NCI-H187 (cell line): ENCODE results near the gene NDUFAF2.
"Not testable (repeated sequence)": the region's sequence is repeated elsewhere in the genome, so short reads cannot be mapped to it uniquely, and the experiment has no call there.

Experiments used
- DNase-seq, 2 experiments: peaks; one replicate each; lab custom pipeline; 2025; lab: John Stamatoyannopoulos, UW

The NDUFAF2 gene

DNA sequence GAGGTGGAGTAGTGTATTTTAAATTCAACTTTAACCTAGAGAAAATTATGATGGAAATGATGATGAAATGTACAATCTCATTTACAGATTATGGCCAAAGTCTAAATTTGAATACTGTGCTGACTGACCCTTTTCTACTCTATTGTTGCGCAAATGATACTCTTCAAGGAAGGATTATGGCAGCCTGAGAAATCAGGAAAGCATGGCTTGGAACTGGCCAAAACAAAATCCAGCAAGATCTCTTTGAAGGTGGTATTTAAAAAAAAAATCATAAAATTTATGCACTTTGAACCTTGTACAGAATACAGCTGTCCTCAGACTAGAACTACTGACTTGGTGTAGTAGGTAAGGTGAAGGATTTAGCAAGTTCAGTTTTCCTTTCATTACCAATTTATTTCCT is 105.3 kb downstream of the NDUFAF2 start:
- no peak for DNase-seq

DNA sequence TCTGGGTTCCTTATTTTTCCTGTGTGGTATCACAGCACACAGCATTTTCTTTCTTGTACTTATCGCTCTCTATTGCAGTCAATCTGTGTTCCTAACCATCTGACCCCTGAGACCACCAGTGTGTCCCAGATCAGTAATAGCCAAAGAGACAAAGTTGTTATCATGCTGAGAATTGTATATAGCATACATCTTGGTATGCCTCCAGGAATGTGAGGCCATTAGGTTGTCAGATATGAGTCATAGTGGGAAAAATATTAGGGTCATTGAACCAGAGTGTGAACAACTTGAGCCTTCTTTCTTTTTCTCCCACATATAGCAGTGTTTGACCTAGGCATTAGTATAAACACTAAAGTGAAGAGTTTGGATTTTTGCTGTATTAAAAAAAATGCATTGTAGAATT is 106.3 kb downstream of the NDUFAF2 start:
- no peak for DNase-seq

DNA sequence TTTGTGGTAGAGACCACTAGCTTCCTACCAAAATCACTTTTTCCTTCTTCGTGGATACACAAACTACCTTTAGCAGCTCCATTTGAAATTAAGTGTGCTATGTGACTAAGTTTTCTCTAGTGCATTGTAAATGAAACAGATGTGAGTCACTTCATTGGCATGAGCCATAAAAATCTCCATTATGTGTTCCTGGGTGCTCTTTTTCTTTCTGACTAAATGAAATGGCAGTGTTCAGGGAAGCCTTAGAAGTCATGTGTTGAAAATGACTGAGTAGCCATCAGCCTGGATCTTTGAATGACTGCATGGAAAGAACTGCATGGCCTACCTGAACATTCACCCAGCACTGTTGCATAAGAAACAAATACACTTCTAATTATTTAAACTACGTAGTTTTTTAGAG is 107.9 kb downstream of the NDUFAF2 start:
- DNase-seq: no peak

DNA sequence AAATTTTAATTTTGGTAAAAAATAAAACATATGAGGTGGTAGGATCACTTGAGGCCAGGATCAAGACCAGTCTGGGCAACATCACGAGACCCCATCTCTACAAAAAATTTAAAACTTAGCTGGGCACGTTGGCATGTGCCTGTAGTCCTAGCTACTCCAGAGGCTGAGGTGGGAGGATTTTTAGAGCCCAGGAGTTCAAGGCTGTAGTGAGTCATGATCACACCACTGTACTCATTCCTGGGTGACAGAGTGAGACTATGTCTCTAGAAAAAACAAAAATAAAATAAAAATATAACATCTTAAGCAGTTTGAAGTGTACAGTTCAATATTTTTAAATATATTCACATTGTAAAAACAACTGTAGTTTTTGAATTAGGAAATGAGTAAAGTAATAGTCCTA is 108.9 kb downstream of the NDUFAF2 start:
- DNase-seq: no peak

DNA sequence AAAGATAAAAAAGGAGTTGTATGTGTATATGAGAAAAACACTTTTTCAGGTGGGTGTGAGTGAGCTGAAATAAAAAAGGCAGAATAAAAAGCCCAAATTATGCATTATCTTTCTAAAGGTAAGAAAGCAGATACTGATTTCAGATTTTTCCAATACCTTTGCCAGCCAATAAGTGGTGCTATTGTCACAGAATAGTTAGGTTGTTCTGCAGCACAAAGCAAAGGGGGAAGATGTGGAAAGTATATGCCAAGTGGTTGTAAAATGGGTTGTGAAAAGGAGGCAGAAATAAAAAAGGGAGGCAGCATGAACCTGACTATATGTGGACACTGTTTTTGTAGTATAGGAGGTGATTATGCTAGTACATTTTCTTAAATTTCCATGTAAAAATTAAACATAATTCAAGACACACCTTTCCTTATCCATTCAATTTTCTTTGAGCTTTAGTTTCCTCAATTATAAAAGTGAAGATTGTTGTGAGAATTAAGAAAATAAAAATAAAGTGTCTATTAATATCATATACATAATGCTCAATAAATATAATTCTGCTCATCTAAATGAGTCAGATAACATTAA is 110.5 kb downstream of the NDUFAF2 start:
- peak in 1 of 2 experiments; percentile 16 for DNase-seq

DNA sequence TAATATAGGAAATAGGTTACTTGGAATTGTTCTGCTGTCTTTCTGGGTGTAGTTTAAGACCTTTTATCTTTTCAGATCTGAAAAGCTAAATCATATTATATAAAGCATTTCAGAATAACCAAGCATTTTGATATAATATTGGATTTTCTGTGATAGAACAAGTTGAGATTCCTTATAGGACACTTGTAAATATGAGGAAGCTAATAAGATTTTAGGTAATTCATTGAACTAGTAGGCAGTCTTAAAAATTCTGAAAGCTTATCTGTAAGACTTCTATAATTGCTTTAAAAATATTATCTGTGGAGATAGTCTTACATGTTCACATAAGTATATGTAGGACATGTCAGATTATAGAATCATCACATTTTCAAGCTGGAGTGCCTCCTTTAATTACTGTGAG is 114.5 kb downstream of the NDUFAF2 start:
- no peak for DNase-seq

DNA sequence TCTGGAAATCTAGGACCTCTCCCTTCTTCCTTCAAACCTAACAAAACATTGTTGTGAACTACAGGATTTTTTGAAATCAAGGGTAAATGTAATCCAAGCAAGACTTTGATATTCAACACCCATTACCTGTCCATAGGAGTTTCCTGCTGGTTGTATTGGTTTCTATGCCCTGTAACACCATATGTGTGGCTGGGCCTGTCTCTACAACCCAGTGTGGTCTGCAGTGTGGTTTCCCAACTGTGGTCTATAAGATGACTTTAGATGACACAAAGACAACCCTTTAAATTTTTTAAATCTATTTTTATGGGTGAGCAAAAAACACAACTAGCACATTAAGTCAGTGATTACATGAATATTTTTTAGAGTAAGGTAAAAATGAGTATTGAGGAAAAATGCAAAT is 124.1 kb downstream of the NDUFAF2 start:
- no peak for DNase-seq

DNA sequence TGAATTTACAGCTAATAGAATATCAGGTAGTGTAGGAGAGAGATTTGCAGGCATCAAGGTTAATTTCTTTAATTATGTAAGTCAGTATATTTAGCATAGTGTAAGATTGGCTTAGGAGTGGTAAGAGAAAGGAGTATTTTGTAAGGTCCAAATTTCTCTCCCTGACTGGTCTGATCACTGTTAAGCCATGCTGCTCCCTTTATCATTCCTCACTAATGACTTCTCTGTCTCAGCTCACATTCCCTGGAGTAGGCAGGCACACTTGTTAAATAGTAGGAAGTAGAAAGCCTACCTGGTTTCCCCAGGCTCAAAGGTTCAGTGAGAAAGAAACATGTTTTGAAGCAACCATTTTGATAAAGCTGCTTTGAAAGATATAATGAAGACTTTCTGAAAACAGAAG is 126.5 kb downstream of the NDUFAF2 start:
- DNase-seq: no peak

DNA sequence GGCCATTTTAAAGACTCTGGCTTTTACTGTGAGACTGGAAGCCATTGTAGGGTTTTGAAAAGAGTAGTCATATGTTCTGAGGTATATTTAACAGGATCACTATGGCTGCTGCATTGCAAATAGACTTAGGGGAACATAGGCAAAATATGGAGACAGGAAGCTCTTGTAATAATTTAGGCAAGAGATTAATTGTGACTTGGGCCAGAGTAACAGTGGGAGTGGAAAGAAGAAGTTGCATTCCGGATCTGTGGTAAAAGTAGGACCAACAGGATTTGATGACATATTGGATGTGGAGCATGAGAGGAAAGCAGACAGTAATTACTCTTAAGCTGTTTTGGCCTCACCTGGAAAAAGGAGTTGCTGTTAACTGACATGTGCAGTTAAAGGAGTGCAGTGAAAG is 131.6 kb downstream of the NDUFAF2 start:
- no peak for DNase-seq

DNA sequence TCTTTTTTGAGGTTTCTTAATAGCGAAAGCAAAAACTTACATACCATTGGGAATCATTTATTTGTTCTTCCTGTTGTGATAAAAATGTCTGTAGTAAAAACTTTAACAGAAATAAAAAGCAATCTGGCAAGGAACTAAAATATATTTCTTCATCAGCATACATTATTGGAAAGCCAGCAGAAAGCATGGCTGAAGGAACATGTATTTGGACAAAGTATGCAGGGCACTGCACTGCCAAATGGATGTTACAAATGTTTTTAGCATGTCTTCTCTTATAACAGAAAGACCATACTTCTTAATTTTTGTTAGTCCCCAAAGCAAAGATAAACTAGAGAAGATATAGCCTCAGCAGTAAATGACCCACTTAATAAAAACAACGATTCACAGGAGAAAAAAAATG is 136.7 kb downstream of the NDUFAF2 start:
- DNase-seq: no peak

DNA sequence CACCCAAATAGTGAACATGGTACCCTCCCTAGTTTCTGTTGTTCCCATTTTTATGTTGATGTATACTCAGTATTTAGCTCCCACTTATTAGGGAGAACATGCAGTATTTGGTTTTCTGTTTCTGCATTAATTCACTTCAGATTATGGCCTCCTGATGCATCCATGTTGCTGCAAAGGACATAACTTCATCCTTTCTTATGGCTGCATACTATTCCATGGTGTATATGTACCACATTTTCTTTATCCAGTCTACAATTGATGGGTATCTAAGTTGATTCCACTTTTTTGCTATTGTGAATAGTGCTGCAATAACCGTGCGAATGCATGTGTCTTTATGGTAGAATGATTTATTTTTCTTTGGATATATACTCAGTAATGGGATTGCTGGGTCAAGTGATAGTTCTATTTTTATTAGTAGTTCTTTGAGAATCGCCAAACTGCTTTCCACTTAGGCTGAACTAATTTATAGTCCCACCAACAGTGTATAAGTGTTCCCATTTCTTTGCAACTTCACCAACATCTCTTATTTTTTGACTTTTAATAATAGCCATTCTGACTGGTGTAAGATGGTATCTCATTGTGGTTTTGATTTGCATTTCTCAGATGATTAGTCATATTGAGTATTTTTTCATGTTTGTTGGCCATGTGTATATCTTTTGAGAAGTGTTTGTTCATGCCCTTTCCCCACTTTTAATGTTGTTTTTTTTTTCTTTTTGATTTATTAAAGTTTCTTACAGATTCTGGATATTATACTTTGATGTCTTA is 137.7 kb downstream of the NDUFAF2 start:
- DNase-seq: no peak

DNA sequence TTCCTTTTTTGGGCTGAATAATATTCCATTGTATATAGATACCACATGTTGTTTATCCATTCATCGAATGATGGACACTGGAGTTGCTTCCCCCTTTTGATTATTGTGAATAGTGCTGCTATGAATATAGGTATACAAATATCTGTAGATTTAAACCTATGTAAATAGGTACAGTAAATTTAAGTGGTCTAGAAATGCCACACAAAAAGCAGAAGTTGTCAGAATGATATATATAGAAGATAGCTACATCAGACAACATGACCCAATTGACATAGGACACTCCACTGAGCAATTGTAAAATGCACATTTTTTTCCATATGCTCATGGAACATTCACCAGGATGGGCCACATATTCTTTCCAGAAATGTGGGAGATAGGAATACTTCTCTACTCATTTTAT is 139.7 kb downstream of the NDUFAF2 start:
- no peak for DNase-seq

DNA sequence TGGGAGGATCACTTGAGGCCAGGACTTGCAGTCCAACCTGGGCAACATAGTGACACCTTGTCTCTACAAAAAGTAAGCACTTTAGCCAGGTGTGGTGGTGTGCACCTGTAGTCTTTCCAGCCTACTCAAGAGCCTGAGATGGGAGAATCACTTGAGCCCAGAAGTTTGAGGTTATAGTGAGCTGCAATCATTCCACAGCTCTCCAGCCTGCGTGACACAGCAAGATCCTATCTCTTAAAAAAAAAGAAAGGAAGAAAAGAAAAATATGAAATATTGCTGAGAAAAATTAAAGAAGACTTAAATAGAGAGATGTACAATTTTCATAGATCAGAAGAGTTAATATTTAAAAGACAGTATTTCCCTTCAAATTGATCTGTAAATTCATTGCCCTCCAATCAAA is 140.9 kb downstream of the NDUFAF2 start:
- no peak for DNase-seq

DNA sequence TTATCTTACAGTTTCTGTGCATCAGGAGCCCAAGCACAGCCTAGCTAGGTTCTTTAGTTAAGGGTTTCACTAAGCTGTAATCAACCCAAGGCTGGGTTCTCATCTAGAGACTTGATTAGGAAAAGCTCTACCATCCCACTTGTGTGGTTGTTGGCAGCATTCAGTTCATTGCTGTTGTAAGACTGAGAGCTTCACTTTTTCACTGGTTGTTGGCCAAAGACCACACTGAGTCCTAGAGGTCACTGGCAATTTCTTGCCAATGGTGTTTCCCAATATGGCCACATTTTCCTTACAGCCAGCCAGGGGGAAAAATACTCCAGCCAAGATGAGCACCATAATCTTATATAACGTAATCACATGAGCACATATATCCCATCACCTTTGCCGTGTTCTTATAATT is 142.9 kb downstream of the NDUFAF2 start:
- no peak for DNase-seq

DNA sequence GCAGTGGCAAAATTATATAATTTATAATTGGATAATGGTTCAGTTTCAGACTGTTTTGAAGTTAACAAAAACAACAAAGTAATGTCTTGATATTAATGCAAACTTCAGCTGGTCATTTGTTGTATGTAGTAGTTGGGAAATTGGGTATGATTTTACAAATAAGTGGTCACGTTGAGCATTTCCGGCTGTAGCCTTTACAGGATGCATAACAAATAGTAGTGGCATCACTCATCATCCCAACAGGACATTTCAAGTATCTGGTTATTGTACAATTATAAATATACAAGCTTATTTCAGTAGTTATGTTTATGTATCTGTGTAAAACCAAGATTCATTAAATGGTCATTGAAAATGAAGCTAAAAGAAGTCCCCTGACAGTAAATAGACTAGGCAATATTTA is 144.3 kb downstream of the NDUFAF2 start:
- no peak for DNase-seq

DNA sequence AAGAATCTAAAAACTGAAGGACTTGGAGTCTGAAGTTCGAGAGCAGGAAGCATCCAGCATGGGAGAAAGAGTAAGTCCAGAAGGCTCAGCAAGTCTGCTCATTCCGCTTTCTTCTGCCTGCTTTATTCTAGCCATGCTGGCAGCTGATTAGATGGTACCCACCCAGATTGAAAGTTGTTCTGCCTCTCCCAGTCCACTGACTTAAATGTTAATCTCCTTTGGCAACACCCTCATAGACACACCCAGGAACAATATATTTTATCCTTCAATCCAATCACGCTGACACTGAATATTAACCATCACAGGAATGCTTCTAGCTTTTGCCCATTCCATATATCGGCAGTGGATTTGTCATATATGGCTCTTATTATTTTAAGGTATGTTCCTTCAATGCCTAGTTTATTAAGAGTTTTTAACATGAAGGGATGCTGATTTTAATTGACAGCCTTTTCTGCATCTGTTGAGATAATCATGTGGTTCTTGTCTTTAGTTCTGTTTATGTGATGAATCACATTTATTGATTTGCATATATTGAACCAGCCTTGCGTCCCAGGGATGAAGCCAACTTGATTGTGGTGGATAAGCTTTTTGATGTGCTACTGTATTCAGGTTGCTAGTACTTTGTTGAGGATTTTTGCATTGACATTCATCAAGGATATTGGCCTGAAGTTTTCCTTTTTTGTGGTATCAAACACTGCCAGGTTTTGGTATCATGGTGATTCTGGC is 148.2 kb downstream of the NDUFAF2 start:
- DNase-seq: not testable (repeated sequence)

DNA sequence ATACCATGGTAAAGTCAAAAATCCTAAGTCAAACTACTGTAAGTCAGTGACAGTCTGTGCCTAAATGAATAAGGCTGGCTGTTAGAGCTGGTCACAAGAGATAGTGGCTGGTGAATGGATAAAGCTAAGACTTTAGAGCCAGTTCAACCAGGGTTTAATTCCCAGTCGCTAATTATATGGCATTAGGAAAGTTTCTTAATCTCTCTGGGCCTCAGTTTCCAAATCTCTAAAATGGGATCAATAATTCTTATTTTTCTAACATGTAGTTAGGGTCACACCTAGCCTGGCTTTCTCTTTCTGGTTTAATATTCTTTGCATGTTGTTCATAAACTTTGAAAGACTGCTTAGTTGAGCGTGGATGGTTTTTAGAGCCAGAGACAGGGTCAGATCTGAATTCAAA is 152.5 kb downstream of the NDUFAF2 start:
- DNase-seq: no peak

DNA sequence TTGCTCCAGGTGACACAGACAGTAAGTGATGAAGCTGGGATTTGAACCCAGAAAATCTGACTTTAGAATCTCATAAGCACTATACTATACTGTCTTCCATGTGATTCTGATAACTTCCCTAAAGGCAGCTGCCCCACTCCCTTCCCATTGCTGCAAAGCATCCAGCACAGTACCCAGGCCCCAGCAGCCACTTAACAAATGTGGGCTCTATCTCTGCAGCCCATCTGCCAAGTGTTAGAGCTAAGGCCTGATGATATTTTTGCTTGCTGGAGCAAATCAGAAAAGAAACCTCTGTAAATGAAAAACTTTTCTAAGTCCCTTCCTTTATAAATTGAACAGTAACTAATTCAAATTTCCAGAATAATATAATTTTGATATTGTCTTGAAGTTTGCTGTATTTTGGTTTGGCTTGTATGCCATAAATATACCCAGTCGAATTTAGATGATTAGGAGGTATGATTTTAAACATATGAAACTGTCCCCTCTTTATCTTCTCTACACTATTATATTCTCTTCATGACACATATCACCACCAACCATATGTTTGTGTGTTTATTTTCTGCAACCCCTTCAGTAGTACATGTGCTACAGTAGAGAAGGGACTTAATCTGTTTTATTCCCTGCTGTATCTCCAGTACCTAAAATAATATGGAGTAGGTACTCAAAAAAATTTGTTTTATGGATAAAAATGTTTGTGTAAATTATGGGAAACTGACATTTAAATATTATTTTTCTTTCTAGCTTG is 153.4 kb downstream of the NDUFAF2 start:
- no peak for DNase-seq

DNA sequence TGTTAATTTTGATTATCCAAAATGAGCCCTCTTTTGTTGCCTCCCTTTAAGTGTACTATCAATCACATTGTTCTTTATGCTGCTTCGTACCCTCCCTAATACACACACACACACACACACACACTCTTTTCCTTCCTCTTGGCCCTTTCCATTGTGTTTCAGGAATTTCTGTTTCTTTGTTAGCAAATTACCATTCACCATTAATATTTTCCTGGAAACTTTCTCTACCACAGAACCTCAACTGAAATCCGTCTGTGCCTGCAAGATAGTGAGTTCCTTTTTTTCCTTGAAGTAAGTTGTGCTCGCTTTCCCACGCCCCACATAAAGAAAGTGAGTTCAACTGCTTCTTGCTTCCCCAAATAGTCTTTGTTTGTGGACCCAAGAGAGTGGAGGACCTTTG is 155.4 kb downstream of the NDUFAF2 start:
- no peak for DNase-seq

DNA sequence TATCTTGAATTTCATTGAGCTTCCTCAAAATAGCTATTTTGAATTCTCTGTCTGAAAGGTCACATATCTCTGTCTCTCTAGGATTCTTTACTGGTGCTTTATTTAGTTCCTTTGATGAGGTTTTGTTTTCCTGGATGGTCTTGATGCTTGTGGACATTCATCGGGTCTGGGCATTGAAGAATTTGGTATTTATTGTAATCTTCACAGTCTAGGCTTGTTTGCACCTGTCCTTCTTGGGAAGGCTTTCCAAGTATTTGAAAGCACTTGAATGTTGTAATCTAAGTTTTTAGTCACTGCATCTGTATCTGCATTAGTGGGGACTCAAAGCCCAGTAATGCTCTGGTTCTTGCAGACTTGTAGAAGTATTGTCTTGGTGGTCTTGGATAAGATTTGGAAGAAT is 169.4 kb downstream of the NDUFAF2 start:
- no peak for DNase-seq

DNA sequence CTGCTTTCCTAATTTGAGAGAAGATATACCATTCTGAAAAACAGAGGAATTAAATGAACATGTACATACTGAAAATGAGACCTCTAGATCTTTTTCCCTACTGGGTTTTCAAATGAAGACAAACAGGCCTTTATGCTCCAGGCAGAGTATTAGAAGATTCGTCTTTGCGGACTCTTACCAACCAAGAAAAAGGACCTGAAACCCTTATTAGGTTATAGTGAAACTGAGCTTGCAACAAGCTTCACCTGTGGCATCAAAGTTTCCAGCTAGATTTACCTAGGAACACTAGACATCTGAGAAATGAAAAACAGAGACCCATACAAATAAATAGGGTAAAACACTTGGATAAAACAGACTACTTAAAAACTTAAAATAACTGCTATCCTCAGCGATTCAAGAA is 171.0 kb downstream of the NDUFAF2 start:
- no peak for DNase-seq

DNA sequence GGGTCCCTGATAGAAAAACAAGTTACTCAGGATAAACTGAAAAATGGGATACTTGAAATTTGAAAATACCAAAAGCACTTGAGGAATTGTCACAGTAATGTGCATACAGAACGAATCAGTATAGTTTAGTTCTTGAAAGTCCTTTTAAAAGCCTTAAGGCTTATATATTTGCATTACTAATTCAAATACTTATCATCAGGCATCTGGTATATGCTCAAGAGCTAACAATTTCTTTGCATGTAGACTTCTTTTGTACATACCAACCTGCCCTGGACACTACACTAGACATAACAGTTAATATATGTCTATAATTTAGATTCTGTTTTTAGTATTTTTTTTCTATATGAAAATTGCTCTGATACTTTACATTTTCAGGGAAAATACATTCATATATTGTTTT is 174.1 kb downstream of the NDUFAF2 start:
- no peak for DNase-seq

DNA sequence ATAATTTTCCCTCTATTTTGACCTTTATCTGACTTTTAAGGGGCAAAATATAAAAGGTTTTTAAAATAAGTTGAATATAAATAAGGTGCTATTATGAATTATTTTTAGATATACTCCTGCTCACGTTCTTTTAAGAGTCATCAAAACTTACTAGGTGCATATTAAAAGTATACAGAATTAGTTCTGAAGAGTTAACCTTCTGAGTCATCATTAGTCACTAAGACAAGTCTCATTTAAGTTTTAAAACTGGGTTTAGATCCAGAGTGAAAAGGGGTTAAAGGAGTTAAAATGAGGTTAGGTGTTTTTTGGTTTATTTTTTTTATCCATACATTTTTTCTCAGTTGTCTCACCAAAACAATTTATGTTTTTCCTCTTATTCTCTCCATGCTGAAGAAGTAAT is 175.5 kb downstream of the NDUFAF2 start:
- DNase-seq: no peak
